MCF 10A (cell line): ENCODE data around the gene CACNA2D1. TPM values are rescaled to one million over a fixed set of nuclear protein-coding genes. Genes with fewer than 3 reads are reported as not detected.

Experiments used
- BruUV-seq: library from RNA; stranded (reverse); fragments of 400-500 nt; replicated peaks from 2 replicates; lab custom pipeline; 2021; lab: Mats Ljungman, UMichigan
- CTCF ChIA-PET: fragments of 300-600 bp; sonication (Branson Sonifier 250); formaldehyde crosslinking; extraction: SDS; loops from one replicate; lab custom pipeline; 2021; ENCODE audit warnings: antibody characterized with exemption, inconsistent platforms; lab: Yijun Ruan, JAX
- POLR2A ChIA-PET: fragments of 300-600, 350-650 bp; sonication (Branson Sonifier 250); formaldehyde crosslinking; extraction: SDS; loops from one replicate; lab custom pipeline; 2020; ENCODE audit warnings: antibody characterized with exemption, inconsistent platforms; lab: Yijun Ruan, JAX
- DNase-seq: peaks from one replicate; pipeline ENCODE4 v3.0.0-alpha.2; 2018; ENCODE audit not compliant: unreplicated experiment
- H3K27ac Mint-ChIP-seq: one replicate; pipeline ENCODE4 v1.8.0; 2022; ENCODE audit warnings: mild to moderate bottlenecking, low read depth, mixed read lengths; ENCODE audit not compliant: unreplicated experiment
- H3K27me3 Mint-ChIP-seq: one replicate; pipeline ENCODE4 v1.8.0; 2022; ENCODE audit warnings: mixed read lengths; ENCODE audit not compliant: insufficient read depth, unreplicated experiment
- H3K36me3 Mint-ChIP-seq: one replicate; pipeline ENCODE4 v1.8.0; 2022; ENCODE audit warnings: mild to moderate bottlenecking, moderate library complexity, mixed read lengths; ENCODE audit not compliant: insufficient read depth, unreplicated experiment
- H3K4me1 Mint-ChIP-seq: one replicate; pipeline ENCODE4 v1.8.0; 2022; ENCODE audit warnings: mixed read lengths; ENCODE audit not compliant: insufficient read depth, unreplicated experiment
- H3K4me3 Mint-ChIP-seq: one replicate; pipeline ENCODE4 v1.8.0; 2022; ENCODE audit warnings: mild to moderate bottlenecking, moderate library complexity, mixed read lengths; ENCODE audit not compliant: unreplicated experiment
- H3K9me3 Mint-ChIP-seq: one replicate; pipeline ENCODE4 v1.8.0; 2022; ENCODE audit warnings: mixed read lengths; ENCODE audit not compliant: unreplicated experiment
- intact Hi-C: fragments of 100-400 bp; cut with micrococcal nuclease; formaldehyde crosslinking; loops from 2 replicates; pipeline ENCODE4 v1.14.1; 2022
- total RNA-seq: library from RNA; stranded (reverse); gene quantifications from 2 replicates; pipeline ENCODE4 v1.2.3, GENCODE V29; 2022
- TF ChIP-seq, protein P1 (sequence below): fragments of 200-600 bp; IDR thresholded peaks from one replicate; pipeline ENCODE4 v1.8.0; 2022; ENCODE audit warnings: antibody characterized with exemption, mild to moderate bottlenecking; ENCODE audit not compliant: unreplicated experiment

Gene CACNA2D1
- total RNA-seq, 1 experiment from 2014 or later, result not detected

GRCh38 chr7:82343716-82344115 lies 99.9 kb downstream of the CACNA2D1 start:
- no peak for DNase-seq
- TF ChIP-seq, protein P1, sequence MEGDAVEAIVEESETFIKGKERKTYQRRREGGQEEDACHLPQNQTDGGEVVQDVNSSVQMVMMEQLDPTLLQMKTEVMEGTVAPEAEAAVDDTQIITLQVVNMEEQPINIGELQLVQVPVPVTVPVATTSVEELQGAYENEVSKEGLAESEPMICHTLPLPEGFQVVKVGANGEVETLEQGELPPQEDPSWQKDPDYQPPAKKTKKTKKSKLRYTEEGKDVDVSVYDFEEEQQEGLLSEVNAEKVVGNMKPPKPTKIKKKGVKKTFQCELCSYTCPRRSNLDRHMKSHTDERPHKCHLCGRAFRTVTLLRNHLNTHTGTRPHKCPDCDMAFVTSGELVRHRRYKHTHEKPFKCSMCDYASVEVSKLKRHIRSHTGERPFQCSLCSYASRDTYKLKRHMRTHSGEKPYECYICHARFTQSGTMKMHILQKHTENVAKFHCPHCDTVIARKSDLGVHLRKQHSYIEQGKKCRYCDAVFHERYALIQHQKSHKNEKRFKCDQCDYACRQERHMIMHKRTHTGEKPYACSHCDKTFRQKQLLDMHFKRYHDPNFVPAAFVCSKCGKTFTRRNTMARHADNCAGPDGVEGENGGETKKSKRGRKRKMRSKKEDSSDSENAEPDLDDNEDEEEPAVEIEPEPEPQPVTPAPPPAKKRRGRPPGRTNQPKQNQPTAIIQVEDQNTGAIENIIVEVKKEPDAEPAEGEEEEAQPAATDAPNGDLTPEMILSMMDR, result no peak
- Mint-ChIP-seq H3K4me1 (no peaks in the 10 kb centered on the region), H3K27me3 (peaks cover 65% of the 10 kb centered on the region), H3K36me3 (no peaks in the 10 kb centered on the region), H3K4me3 (no peak overlapping the region), H3K27ac (no peak overlapping the region), H3K9me3 (no peaks in the 10 kb centered on the region)
- no TSS peak for BruUV-seq
- ChIA-PET CTCF (interaction anchor here (0.6 kb wide), 1 partner anchor 31 kb away, joined by 6 read pairs; no protein-coding TSS in a partner anchor), POLR2A (no interaction called here)
- intact Hi-C loops, result no loop called here

DNA sequence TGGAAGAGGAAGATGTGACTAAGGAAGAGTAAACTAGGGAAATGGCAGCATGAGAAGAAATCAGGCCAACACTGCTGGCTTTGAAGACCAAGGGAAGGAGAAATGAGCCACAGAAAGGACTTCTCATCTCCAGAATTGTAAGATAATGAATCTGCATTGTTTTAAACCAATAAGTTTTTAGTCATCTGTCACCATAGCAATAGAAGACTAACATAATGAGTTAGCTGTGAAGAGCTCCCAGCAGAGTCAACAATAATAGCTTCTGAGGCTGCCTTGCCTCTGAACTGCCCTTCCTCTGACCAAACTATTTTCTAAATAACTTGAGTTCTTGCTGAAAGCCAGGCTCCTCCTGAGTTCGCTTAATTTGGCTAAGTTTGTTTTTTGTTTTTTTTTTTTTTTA lies 103.6 kb downstream of the CACNA2D1 start:
- no peak for DNase-seq
- H3K9me3 Mint-ChIP-seq, result no peaks in the 10 kb centered on the region
- ChIA-PET CTCF (interaction anchor here (0.7 kb wide), 1 partner anchor 852 kb away, joined by 3 read pairs; no protein-coding TSS in a partner anchor), POLR2A (no interaction called here)
- H3K27ac Mint-ChIP-seq, result no peak overlapping the region
- intact Hi-C loops, result no loop called here
- TF ChIP-seq, protein P1, result no peak
- no peaks in the 10 kb centered on the region for H3K36me3 Mint-ChIP-seq
- H3K27me3 Mint-ChIP-seq, result peaks cover 92% of the 10 kb centered on the region
- no peak overlapping the region for H3K4me3 Mint-ChIP-seq
- H3K4me1 Mint-ChIP-seq, result no peaks in the 10 kb centered on the region
- no TSS peak for BruUV-seq

DNA sequence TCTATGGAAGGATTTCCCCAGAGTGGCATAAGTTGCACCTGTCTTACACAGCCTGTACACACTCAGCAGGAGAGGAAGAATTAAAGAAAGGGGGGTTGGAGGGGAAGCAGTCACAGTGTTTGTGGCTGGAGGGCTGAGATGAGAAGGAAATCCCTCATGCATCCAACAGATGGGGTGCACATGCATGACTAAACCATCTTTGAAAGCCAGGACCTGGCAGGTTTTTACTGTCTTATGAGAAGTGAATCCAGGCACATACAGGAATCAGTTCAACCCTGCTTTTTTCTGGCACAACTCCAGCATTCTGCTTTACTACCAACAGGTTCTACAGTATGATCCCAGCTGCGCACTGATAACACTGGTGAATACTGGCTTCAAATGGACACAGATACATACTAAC lies 107.7 kb downstream of the CACNA2D1 start:
- Mint-ChIP-seq H3K9me3 (no peaks in the 10 kb centered on the region), H3K4me3 (no peak overlapping the region), H3K36me3 (no peaks in the 10 kb centered on the region), H3K4me1 (no peaks in the 10 kb centered on the region), H3K27me3 (peaks cover 95% of the 10 kb centered on the region), H3K27ac (no peak overlapping the region)
- peak; percentile 1 for DNase-seq
- TF ChIP-seq, protein P1, result no peak
- no TSS peak for BruUV-seq
- CTCF ChIA-PET, result interaction anchor here (0.6 kb wide), 1 partner anchor 35 kb away, joined by 3 read pairs; no protein-coding TSS in a partner anchor
- intact Hi-C loops, result no loop called here
- POLR2A ChIA-PET, result no interaction called here

- no peaks in the 10 kb centered on the region for H3K9me3 Mint-ChIP-seq
- intact Hi-C loops, result no loop called here
- no TSS peak for BruUV-seq
- no peak for DNase-seq
- TF ChIP-seq, protein P1, result no peak
- CTCF ChIA-PET, result no interaction called here
- H3K27ac Mint-ChIP-seq, result no peak overlapping the region
- POLR2A ChIA-PET, result no interaction called here
- H3K36me3 Mint-ChIP-seq, result no peaks in the 10 kb centered on the region
- H3K4me1 Mint-ChIP-seq, result no peaks in the 10 kb centered on the region
- H3K4me3 Mint-ChIP-seq, result no peak overlapping the region
- peaks cover 88% of the 10 kb centered on the region for H3K27me3 Mint-ChIP-seq
Observed at GRCh38 chr7:82335001-82335400, 108.6 kb downstream of the CACNA2D1 start.
